Mucosa of rectum (tissue), 2 donors: ENCODE data around the gene FAM89B.

Experiments
- H3K27ac ChIP-seq, 2 donors: one replicate each; pipeline ENCODE4 v1.7.0; 2013; ENCODE audit warnings: inconsistent platforms in 2 of 2, low read depth in 2 of 2, low read length in 2 of 2
- H3K27me3 ChIP-seq, 2 donors: one replicate each; pipeline ENCODE4 v1.7.0; 2013; ENCODE audit warnings: low read length in 2 of 2; ENCODE audit not compliant: control insufficient read depth in 2 of 2, insufficient read depth in 2 of 2
- H3K36me3 ChIP-seq, 2 donors: one replicate each; pipeline ENCODE4 v1.7.0; 2013; ENCODE audit warnings: low read length in 2 of 2; ENCODE audit not compliant: control insufficient read depth in 2 of 2, insufficient read depth in 2 of 2
- H3K4me1 ChIP-seq, 2 donors: one replicate each; pipeline ENCODE4 v1.7.0; 2013; ENCODE audit warnings: low read length in 2 of 2, mild to moderate bottlenecking in 1 of 2; ENCODE audit not compliant: control insufficient read depth in 2 of 2, insufficient read depth in 2 of 2
- H3K4me3 ChIP-seq, 2 donors: one replicate each; pipeline ENCODE4 v1.7.0; 2013; ENCODE audit warnings: low read length in 2 of 2
- H3K9ac ChIP-seq, 2 donors: one replicate each; pipeline ENCODE4 v1.7.0; 2013; ENCODE audit warnings: low read length in 2 of 2, low read depth in 1 of 2, mild to moderate bottlenecking in 1 of 2
- H3K9me3 ChIP-seq, 2 donors: one replicate each; pipeline ENCODE4 v1.7.0; 2013; ENCODE audit warnings: low read length in 2 of 2; ENCODE audit not compliant: control insufficient read depth in 2 of 2
- donor health status: healthy.
- donor health status: Normal muscosa, but diverticular disease.

FAM89B gene

GRCh38 chr11:65618763-65619162 is 46.4 kb downstream of the FAM89B start:
- H3K4me1 ChIP-seq: peaks cover 12 to 15% of the 10 kb centered on the region in 2 donors
- no peaks in the 10 kb centered on the region for H3K9me3 ChIP-seq
- no peak overlapping the region for H3K27ac ChIP-seq
- no peaks in the 10 kb centered on the region for H3K27me3 ChIP-seq
- H3K4me3 ChIP-seq: no peak overlapping the region
- H3K9ac ChIP-seq: no peak overlapping the region
- peaks cover 44 to 56% of the 10 kb centered on the region in 2 donors for H3K36me3 ChIP-seq

- H3K27ac ChIP-seq: no peak overlapping the region
- no peaks in the 10 kb centered on the region for H3K27me3 ChIP-seq
- H3K4me3 ChIP-seq: no peak overlapping the region
- no peak overlapping the region for H3K9ac ChIP-seq
- H3K36me3 ChIP-seq: peaks cover 45 to 62% of the 10 kb centered on the region in 2 donors
- no peaks in the 10 kb centered on the region for H3K9me3 ChIP-seq
- H3K4me1 ChIP-seq: peaks cover 12 to 15% of the 10 kb centered on the region in 2 donors
These were observed 47.1 kb downstream of the FAM89B start for GRCh38 chr11:65619281-65619928.

- peaks cover 49 to 66% of the 10 kb centered on the region in 2 donors for H3K36me3 ChIP-seq
- H3K27me3 ChIP-seq: no peaks in the 10 kb centered on the region
- H3K9ac ChIP-seq: no peak overlapping the region
These were observed 48.3 kb downstream of the FAM89B start for GRCh38 chr11:65620666-65621065.

DNA sequence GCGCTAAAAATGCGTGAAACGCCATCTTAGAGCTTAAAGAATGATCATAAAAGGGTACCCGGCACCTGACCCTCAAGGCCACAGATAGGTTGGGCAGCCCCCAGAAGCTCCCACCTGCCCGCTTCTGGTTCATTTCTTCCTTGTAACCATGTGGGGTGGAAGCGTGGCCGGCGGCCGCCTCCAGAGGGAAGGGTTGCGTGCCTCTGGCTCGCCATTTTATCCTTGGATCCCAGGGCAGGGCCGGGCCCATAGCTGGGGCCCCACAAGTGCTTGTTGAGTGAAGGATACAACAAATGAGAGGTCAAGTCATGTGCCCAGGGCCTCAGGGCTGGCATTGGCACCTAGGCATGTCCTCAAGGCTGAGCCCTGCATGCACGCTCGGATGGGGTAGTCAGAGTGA is 49.1 kb downstream of the FAM89B start:
- Histone ChIP-seq H3K9ac (no peak overlapping the region), H3K36me3 (peaks cover 54 to 72% of the 10 kb centered on the region in 2 donors), H3K4me3 (no peak overlapping the region), H3K9me3 (no peaks in the 10 kb centered on the region), H3K4me1 (peaks cover 9 to 11% of the 10 kb centered on the region in 2 donors), H3K27me3 (no peaks in the 10 kb centered on the region), H3K27ac (no peak overlapping the region)

More at GRCh38 chr11:65620666-65621065, 48.3 kb downstream of the FAM89B start:
- H3K4me3 ChIP-seq: no peak overlapping the region
- H3K4me1 ChIP-seq: peaks cover 12 to 15% of the 10 kb centered on the region in 2 donors
- H3K9me3 ChIP-seq: no peaks in the 10 kb centered on the region
- no peak overlapping the region for H3K27ac ChIP-seq

DNA sequence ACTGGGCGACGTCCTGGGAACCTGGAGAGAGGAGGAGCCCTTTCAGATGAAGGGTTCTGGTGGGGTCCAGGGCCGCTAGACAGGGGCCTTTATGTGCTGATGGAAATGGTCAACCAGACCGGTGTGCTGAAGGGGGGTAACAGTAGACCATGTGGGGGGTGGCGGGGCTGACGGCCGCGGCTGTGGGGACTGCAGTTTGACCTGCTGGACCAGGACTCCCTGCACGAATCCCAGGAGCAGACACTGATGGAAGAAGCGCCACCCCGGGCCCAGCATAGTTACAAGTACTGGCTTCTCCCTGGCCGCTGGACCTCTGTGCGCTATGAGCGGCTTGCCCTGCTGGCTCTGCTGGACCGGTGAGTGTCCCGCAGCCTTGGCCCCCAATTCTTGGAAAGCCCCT is 49.7 kb downstream of the FAM89B start:
- H3K4me1 ChIP-seq: peaks cover 3 to 5% of the 10 kb centered on the region in 2 donors
- no peaks in the 10 kb centered on the region for H3K9me3 ChIP-seq
- no peak overlapping the region for H3K27ac ChIP-seq
- H3K4me3 ChIP-seq: no peak overlapping the region
- peaks cover 59 to 77% of the 10 kb centered on the region in 2 donors for H3K36me3 ChIP-seq
- no peaks in the 10 kb centered on the region for H3K27me3 ChIP-seq
- H3K9ac ChIP-seq: no peak overlapping the region

GRCh38 chr11:65623177-65623576 is 50.8 kb downstream of the FAM89B start:
- Histone ChIP-seq H3K4me3 (no peak overlapping the region), H3K9ac (no peak overlapping the region), H3K9me3 (no peaks in the 10 kb centered on the region), H3K36me3 (peaks cover 66 to 77% of the 10 kb centered on the region in 2 donors), H3K27ac (no peak overlapping the region), H3K27me3 (no peaks in the 10 kb centered on the region), H3K4me1 (no peaks in the 10 kb centered on the region)
